GM18526 (cell line): Measurements from ENCODE around the gene CPED1.

ENCODE experiments used
- POLR2A ChIP-seq: IDR thresholded peaks from 3 replicates; pipeline ENCODE4 v1.6.1; 2011; ENCODE audit not compliant: insufficient read length; ENCODE audit errors: extremely low read depth

The CPED1 gene

DNA sequence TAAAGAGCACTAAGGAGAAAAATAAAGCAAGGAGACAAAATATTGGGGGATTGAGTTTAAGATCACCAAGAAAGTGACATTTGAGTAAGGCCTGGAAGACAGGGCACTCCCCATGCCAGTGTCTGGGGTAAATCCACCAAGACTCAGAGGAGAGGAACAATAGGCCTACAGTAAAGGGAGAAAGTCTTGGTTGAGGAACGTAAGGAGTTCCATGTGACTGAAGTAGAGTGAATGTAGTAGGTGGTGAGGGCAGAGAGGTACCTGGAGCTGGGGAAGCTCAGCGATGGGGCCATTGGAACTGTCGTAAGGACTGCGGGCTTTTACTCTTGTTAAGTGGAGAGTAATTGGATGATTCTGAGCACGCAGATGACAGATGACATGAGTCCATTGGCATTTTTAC, 69.4 kb downstream of the CPED1 start:
- TF ChIP-seq POLR2A, result no peak

DNA sequence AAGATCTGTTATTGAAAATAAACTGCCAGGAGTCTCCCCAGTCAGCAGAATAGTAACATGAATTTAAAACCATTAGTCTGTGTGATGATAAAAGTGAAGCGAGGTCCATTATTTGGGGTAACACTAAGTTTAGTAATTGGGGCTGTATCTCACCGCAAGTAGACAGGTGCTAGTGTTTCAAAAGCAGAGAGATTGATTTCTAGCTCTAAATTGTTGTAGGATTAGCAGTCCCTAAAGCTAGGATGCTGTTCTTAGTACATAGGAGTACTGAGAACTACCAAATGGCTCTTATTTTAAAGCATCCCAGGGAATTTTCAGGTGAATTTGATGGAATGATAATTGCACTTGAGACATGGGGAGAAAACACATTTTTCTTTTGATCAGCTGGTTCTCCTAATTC, 70.5 kb downstream of the CPED1 start:
- TF ChIP-seq POLR2A, result no peak

DNA sequence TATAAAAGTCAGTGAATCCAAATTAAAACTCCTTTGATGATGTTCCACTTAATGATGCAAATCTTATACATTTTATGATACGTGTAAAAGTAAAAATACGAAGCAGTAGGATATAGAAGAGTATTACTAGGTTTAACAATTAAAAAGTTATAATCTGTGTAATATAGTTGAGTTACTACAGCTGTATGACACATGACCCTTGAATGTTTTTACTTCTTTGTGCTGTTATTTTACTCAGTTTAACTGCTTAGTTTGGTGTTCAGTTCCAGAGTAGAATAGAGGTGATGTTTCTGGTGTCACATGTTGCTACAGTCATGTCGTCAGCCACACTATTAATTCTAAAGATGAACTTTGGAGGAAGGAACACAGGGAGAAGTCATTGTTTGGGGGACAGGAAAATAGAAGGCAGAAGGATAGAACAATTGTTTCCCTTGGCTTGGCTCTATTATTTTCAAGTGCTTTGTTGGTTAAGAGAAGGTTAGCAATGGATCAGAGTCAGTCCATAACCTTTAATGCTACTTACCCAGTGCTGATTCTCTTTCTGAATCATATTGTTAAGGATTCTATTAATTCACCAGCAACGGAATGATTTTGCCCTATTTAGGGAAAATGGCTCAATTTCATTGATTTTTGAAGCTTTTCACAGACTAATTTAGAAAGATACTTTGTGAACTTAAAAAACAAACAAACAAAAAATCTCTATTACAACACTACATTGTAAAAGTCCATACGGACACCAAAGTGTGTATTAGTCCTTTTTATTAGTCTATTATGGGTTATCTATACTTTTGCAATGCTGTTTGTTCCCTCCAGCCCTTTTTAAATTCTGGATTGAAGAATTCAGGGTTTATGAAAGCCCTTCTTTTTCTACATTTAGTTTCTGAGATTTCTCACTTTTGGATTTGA, 73.4 kb downstream of the CPED1 start:
- TF ChIP-seq POLR2A, result no peak

GRCh38 chr7:121062671-121063279, 74.3 kb downstream of the CPED1 start:
- TF ChIP-seq POLR2A, result no peak

GRCh38 chr7:121069346-121070100, 81.0 kb downstream of the CPED1 start:
- no peak for TF ChIP-seq POLR2A

DNA sequence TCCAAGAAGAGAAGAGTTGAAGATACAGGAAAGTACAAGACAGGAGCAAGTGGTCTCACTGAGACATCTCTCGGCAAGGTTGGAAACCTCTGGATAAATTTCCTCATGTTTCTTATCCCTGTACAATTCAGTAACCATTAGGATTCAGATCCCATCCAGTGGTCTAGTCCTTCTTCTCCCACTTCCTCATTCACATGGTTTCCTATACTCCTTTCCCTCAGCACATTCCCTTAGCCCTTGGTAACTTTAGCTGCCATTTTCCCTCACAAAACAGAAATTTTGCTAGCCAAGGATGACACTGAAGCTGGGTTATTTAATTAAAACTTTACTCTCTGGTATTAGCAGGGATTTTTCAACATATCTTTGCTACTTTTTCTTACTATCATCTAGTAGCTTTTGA, 82.6 kb downstream of the CPED1 start:
- no peak for TF ChIP-seq POLR2A

DNA sequence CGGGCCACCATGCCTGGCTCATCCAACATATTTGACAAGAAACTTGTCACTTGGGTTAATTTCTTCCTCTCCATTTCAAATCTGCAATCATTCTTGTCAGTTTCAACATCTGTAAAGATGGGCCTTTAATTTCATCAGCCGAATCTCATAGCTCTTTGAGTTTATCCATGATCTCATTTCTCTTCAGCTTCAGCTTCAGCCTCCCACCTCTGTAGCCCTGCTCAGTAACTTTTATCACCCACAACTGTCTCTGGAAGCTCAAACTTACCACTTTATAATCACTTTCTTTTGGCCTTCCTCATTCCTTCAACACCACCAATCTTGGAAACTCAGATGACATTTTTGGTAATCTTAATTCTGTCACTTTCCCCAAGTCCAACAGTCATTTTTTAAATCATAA, 83.2 kb downstream of the CPED1 start:
- no peak for TF ChIP-seq POLR2A

DNA sequence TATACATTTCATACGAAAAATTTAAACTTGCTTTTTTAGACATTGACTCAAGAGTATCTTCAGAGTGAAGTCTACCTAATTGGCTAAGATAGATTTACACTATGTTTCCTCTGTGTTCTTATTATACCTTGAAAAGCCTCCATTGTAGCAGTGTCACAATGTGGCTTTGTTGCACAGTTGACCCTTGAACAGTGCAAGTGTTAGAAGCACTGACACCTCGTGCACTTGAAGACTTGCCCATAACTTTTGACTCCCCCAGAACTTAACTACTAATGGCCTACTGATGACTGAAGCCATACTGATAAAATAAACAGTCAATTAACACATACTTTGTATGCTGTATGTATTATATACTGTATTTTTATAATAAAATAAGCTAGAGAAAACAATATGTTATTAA, 84.3 kb downstream of the CPED1 start:
- no peak for TF ChIP-seq POLR2A

DNA sequence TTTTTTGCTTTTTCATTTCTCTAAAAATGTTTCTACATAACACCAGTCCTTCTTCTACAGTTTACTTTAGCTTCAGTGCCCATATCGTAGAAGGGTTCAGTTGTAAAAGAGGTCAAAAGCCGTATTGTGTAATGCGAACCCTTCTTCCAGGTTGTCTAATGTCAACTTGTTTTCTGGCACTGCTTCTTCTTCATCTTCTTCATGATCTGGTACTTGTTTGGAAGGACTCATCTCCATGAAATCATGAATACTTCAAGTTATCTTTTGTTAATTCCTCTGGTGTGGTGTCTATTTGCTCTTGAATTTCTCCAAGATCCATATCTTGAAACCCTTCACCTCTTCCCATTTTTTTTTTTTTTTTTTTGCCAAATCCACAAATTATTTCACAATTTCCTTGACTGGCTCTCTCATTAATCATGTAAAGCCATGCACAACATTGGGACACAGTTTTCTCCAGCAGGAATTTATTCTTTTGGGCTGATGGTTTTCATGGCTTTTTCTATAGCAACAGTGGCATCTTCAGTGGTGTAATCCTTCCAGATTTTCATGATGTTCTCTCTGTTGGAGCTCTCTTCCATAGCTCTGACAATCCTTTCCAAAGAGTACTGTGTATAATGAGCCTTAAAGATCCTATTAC, 85.1 kb downstream of the CPED1 start:
- no peak for TF ChIP-seq POLR2A

- no peak for TF ChIP-seq POLR2A
Observed at GRCh38 chr7:121075952-121076349, 87.4 kb downstream of the CPED1 start.

DNA sequence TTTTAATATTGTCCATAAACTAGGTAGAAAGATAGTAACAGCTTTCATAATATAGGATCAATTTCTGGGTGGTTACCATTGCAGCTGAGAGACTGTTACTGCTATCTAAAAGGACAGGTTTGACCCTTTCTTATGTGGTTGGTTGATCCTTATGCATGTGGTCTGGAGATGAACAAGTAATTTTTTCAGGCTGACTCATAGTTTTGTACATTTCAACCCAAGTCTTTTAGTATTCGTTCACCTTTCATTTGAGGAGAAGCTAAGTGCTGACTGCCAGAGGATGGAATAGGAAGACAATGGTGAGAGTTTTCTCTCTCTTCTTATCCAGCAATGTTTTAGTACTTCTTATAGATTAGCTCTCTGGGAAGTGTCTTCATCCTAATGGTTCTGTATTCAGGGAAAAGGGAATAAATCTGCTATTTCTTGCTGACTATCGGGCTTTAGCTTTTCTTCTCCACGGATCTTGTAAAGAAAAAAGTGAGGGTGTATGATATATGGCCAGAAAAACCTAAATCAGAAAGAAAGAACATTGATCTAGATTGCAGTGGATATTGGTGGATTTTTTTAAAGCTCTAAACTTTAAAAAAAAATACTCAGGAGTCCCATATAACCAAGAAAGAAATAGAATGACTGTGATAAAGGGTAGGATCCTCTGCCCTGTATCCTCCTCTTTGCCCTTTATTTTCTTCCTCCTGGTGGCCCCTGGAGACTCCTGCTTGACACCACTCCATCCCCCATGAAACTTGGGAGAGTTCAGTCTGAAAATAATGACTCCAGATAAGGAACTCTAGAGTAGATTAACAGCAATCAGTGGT, 88.0 kb downstream of the CPED1 start:
- TF ChIP-seq POLR2A, result no peak

GRCh38 chr7:121077165-121077630, 88.7 kb downstream of the CPED1 start:
- TF ChIP-seq POLR2A, result no peak

DNA sequence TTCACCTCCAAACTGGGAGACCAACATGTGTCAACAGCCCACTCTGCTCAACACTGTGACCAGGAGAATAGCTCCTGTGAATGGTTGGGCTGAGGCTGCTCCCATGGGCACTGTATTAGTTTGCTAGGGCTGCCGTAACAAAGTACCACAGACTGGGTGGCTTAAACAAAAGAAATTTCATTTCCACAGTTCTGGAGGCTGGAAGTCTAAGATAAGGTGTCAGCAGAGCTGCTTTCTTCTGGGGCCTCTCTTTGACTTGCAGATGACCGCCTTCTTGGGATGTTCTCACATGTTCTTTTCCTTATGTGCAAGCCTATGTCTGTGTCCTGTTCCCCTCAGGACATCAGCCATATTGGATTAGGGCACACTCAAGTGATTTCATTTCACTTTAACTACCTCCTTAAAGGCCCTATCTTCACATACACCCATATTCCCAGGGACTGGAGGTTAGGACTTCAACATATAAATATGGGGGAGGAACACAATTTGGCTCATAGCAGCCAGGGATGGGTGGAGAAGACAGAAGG, 90.3 kb downstream of the CPED1 start:
- no peak for TF ChIP-seq POLR2A
